SKM-1 treated with dmso at 0.1 percent for 144 hours (cell line): Measurements from ENCODE around the gene RPTN.
"Not testable (repeated sequence)": the region's sequence is repeated elsewhere in the genome, so short reads cannot be mapped to it uniquely, and the experiment has no call there.

Source experiments
- DNase-seq: peaks from one replicate; lab custom pipeline; 2025; ENCODE audit not compliant: unreplicated experiment; lab: John Stamatoyannopoulos, UW

The RPTN gene

DNA sequence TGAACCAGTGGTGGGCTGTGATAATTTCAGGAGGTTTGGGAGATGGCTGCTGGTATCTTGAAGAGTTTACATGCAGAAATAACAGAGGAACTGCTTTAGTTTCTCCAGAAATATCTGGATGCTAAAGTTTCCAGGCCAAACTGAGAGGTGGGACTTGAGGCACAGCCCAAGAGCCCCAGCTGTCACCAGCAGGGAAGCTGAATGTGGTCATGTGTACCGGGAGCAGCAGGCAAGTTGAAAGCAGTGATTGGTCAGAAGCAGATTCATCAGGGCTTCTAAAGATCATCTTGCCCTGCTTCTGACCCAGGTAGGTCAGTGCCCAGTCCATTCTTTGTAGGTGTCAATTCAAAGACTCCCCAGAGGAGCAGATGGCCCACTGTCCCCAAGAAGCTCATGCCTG is 7.9 kb upstream of the RPTN start:
- no peak for DNase-seq

DNA sequence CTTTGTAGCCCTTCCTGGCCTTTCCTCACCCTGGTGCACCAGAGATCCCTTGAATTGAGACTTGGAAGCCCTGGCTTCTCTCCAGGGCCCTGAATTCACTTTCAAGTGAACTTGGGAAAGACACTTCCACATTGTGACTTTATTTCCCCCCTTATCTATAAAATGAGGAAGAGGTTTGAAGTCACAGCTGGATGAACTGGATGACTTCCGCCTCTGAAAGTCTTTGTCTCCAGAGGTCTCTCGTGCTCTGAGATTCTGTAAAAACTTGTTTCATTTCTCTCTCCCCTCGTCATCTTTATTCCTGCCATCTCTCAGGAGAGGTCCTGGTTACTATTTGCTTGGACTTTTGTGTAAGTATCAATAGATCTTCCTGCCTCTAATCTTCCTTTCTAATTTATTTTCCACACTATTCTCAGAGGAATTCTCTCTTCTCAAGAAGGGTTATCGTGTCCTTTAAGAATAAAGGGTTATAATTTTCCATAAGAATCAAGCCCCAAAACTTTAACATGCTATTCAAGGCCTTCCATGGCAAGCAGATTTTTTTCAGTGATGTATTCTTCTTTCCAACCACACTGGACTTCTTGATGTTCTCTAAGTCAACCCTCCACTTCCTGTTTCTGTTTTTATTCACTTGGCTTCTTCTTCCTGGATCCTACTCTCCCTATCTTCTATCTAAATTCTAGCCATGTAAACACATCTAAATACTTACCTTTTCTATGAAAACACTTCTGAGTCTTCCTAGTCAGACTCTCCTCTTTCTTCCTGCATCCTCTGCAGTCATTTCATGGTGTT is 6.5 kb upstream of the RPTN start:
- DNase-seq, result peak; percentile 44

- DNase-seq, result no peak
Measured at GRCh38 chr1:152164517-152165136, 5.6 kb upstream of the RPTN start.

DNA sequence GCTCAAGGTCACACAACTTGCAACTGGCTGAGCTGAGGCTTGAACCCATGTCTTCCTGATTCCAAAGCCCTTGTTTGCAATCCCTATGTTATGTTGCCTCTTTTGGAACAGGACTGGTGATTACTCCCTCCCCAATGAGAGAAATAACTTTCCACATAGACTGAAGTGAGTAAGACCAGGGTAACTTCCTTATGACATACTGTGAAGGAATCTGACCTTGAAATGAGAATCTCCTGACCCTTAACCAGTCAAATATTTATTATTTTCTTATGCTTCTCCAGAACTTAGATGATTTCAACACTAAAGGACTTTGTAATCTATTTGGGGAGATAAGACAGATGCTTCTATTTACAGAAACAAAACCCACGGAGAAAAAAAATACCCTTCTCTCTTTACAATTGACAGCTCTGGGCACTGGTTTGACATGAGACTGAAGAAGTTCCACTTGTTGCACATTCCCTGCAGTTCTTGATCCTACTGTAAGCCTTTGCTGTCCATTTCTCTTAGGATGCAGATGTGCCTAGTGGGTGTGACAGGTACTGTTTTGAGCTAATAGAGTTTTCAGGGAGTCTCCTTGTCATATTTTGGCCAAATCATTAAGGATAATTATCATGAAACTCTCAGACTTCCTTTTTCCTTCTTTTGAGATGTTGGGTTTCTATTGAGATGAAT is 3.9 kb upstream of the RPTN start:
- DNase-seq, result no peak

GRCh38 chr1:152160576-152160975 is 1.5 kb upstream of the RPTN start:
- DNase-seq, result peak; percentile 92

DNA sequence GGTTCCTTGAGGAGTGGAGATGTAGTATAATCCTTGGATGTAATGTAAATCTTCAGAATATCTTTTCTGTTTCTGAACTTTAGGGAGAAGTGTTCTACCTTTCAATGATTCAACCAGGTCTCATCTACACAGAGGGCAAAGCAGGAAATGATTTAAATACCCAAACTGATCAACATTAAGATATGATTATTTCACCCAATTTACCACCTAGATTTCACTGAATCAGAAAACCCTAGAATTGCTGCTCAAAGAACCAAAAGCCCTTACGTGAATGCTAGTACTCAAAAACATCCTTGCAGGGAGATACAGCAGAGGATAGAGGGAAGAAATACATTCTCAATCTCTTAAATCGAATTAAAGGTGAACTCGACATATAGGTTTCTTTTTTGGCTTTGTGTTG is 5.0 kb downstream of the RPTN start:
- DNase-seq, result no peak

DNA sequence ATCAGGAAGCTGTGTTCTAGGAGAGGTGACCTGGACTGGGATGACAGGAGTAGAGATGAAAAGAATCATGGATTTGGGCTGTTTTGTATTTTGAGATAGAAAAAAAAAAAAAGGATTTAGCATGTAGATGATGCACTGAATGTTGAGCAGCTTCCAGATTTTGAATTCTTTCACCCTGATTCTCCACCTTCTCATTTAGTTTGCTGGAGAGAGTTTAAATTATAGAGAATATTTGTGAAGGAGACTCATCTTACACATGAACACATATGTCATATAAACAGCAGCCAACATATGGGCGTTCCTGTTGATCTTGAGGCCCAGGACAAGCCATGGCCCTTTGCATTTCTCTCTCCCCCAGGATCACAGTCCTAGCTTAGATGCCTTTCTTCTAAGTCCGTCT is 7.4 kb downstream of the RPTN start:
- DNase-seq, result no peak

- DNase-seq, result no peak
Measured at GRCh38 chr1:152148981-152149380, 10.0 kb downstream of the RPTN start.

DNA sequence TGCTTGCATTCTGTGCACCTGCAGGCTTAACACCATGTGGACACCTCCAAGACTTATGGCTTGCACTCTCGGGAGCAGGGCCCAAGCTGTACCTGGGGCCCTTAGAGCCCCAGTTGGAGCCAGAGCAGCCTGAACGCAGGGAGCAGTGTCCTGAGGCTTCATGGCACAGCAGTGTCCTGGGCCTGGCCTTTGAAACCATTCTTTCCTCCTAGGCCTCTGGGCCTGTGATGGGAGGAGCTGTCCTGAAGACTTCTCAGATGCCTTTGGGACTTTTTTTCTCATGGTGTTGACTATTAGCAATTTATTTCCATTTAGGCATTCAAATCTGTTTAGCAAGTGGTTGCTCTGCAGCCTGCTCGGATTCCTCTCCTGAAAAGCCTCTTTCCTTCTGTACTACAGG is 11.0 kb downstream of the RPTN start:
- DNase-seq, result no peak

GRCh38 chr1:152145769-152146168 is 13.3 kb downstream of the RPTN start:
- no peak for DNase-seq

- not testable (repeated sequence) for DNase-seq
Measured at GRCh38 chr1:152144674-152145183, 14.3 kb downstream of the RPTN start.

DNA sequence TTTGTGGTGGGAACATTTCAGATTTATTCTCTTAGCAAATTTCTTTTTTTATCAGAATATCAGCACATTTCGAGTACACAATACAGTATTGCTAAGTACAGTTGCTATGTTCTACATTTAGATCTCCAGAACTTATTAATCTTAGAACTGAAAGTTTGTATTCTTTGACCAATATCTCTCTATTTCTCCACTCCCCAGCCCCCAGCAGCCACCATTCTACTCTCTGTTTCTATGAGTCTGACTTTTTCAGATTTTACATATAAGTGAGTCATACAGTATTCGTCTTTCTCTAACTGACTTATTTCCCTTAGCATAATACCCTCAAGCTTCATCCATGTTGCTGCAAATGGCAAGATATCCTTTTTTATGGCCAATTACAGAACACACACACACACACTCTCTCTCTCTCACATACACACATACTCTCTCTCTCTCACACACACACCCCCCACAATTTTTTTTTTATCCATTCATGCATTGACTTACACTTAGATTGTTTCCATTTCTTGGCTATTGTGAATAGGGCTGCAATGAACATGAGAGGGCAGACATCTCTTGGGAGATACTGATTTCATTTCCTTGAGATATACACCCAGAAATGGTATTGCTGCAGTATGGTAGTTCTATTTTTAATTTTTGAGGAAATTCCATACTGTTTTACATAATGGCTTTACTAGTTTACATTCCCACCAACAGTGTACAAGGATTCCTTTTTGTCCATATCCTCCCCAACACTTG is 15.7 kb downstream of the RPTN start:
- DNase-seq, result no peak

GRCh38 chr1:152141971-152142584 is 16.9 kb downstream of the RPTN start:
- peak; percentile 54 for DNase-seq

- no peak for DNase-seq
Measured at GRCh38 chr1:152137215-152137614, 21.8 kb downstream of the RPTN start.

- no peak for DNase-seq
Measured at GRCh38 chr1:152130186-152130585, 28.8 kb downstream of the RPTN start.

DNA sequence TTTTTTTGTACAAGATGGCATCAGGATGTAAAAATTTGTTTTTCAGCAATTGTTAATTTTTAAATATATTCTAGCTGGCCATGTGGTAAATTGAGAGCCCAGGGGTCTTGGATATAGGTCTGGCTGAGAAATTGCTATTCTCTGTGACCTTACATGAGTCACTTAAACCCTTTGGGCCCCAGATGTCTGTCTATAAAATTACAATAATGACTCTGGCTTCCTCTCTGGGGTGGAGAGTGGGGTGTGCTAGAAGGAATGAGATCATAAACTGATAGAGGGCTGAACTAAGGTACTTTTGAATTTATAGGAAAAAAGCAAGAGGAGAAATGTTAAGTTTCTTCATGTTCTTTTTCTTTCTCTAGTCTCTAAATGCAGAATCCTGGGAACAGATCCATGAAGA is 31.4 kb downstream of the RPTN start:
- no peak for DNase-seq

GRCh38 chr1:152125834-152126443 is 33.1 kb downstream of the RPTN start:
- DNase-seq, result no peak

GRCh38 chr1:152118915-152119314 is 40.1 kb downstream of the RPTN start:
- DNase-seq, result peak; percentile 21

DNA sequence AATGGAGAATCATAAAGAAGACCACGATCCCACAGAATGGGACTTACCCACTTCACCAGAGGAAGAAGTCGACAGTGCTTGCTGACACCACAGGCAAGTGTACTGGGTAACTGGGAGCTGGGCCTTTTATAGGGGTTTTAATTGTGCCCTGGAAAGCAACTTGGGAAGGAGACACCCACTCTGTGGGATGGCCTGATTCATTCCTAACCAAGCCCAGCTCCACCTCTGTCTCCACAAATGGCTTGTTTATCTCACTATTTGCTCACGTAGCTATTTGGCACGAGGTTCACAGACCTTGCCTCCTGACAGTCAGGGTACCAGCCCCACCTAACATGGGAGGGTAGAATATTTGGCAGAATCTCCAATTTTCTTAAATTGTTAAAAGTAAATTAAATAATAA is 43.7 kb downstream of the RPTN start, which contains the start of gene TCHH:
Gene TCHH (minus strand): TSS at position 101 of the 400 bp plus-strand sequence. CDS start 1,364 bp downstream, outside the sequence.
- no peak for DNase-seq

- DNase-seq, result no peak
Measured at GRCh38 chr1:152112885-152113432, 46.1 kb downstream of the RPTN start.
